Measurements from ENCODE around the gene AVPI1.

The AVPI1 gene

GRCh38 chr10:97686962-97687784 lies at the start of gene AVPI1:
Gene AVPI1, minus strand, starts transcription at chr10:97687241. Its CDS starts 7,336 bp downstream, at chr10:97679905.
- DNase-seq (ENCODE audit: low spot score) = peak; percentile 96

GRCh38 chr10:97736403-97736901 lies 49.4 kb upstream of the AVPI1 start:
- no peak for DNase-seq (ENCODE audit: low spot score)

GRCh38 chr10:97734021-97734420 lies 47.0 kb upstream of the AVPI1 start:
- no peak for DNase-seq (ENCODE audit: low spot score)

GRCh38 chr10:97733256-97733655 lies 46.2 kb upstream of the AVPI1 start:
- DNase-seq (ENCODE audit: low spot score) = no peak

- DNase-seq (ENCODE audit: low spot score) = no peak
These were observed 45.0 kb upstream of the AVPI1 start for GRCh38 chr10:97732052-97732359.

GRCh38 chr10:97731346-97732051 lies 44.5 kb upstream of the AVPI1 start:
- DNase-seq (ENCODE audit: low spot score) = peak; percentile 56

- no peak for DNase-seq (ENCODE audit: low spot score)
These were observed 42.0 kb upstream of the AVPI1 start for GRCh38 chr10:97729014-97729413.

GRCh38 chr10:97726636-97727178 lies 39.7 kb upstream of the AVPI1 start:
- DNase-seq (ENCODE audit: low spot score) = no peak

GRCh38 chr10:97724341-97724941 lies 37.4 kb upstream of the AVPI1 start:
- no peak for DNase-seq (ENCODE audit: low spot score)

GRCh38 chr10:97723001-97723400 lies 36.0 kb upstream of the AVPI1 start:
- DNase-seq (ENCODE audit: low spot score) = no peak

GRCh38 chr10:97721871-97722780 lies 35.1 kb upstream of the AVPI1 start:
- DNase-seq (ENCODE audit: low spot score) = no peak

- no peak for DNase-seq (ENCODE audit: low spot score)
These were observed 32.6 kb upstream of the AVPI1 start for GRCh38 chr10:97719602-97720001.

- no peak for DNase-seq (ENCODE audit: low spot score)
These were observed 31.7 kb upstream of the AVPI1 start for GRCh38 chr10:97718659-97719142.

- DNase-seq (ENCODE audit: low spot score) = no peak
These were observed 31.1 kb upstream of the AVPI1 start for GRCh38 chr10:97718178-97718577.

GRCh38 chr10:97717627-97718026 lies 30.6 kb upstream of the AVPI1 start:
- no peak for DNase-seq (ENCODE audit: low spot score)

GRCh38 chr10:97715259-97715874 lies 28.3 kb upstream of the AVPI1 start:
- DNase-seq (ENCODE audit: low spot score) = no peak

GRCh38 chr10:97714401-97715258 lies 27.6 kb upstream of the AVPI1 start:
- peak; percentile 72 for DNase-seq (ENCODE audit: low spot score)

- peak; percentile 80 for DNase-seq (ENCODE audit: low spot score)
These were observed 26.9 kb upstream of the AVPI1 start for GRCh38 chr10:97713826-97714400.

- DNase-seq (ENCODE audit: low spot score) = peak; percentile 85
These were observed 26.3 kb upstream of the AVPI1 start, which contains the start of gene MARVELD1 for GRCh38 chr10:97713339-97713825. Gene MARVELD1, plus strand, starts transcription at chr10:97713730. Its CDS starts 147 bp downstream, at chr10:97713877.

Measured in AG08396 (cell line).